ENCODE results near the gene ZNF414. TPM values are rescaled to one million over a fixed set of nuclear protein-coding genes. Genes with fewer than 3 reads are reported as not detected.
"Not testable (repeated sequence)": the region's sequence is repeated elsewhere in the genome, so short reads cannot be mapped to it uniquely, and the experiment has no call there.

Gene ZNF414, protein sequence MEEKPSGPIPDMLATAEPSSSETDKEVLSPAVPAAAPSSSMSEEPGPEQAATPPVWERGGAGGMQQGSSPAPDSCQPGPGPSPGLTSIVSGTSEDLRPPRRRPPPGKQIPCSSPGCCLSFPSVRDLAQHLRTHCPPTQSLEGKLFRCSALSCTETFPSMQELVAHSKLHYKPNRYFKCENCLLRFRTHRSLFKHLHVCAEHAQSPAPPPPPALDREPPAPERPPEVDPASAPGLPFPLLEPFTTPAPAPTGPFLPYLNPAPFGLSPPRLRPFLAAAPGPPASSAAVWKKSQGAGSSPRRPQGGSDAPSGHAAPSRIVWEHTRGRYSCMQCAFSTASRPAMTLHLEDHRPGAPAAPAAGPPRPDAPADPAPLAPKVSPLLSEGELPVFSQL
- polyA plus RNA-seq, result 21.6 TPM
- long read RNA-seq, donor 1, partial matches to known transcripts, result 0 of 2 reads
- long read RNA-seq, donor 1, other reads (novel, unspliced or antisense), result 0 of 2 reads
- long read RNA-seq, donor 2, partial matches to known transcripts, result 0 of 3 reads
- long read RNA-seq, donor 2, other reads (novel, unspliced or antisense), result 0 of 3 reads
- long read RNA-seq, donor 3, result 0 reads
- long read RNA-seq, donor 4, partial matches to known transcripts, result 0 of 1 reads
- long read RNA-seq, donor 4, other reads (novel, unspliced or antisense), result 0 of 1 reads
- long read RNA-seq, donor 5, partial matches to known transcripts, result 0 of 3 reads
- long read RNA-seq, donor 5, other reads (novel, unspliced or antisense), result 0 of 3 reads
- long read RNA-seq, donor 6, partial matches to known transcripts, result 0 of 6 reads
- long read RNA-seq, donor 6, other reads (novel, unspliced or antisense), result 0 of 6 reads
- long read RNA-seq, donor 7, partial matches to known transcripts, result 0 of 1 reads
- long read RNA-seq, donor 7, other reads (novel, unspliced or antisense), result 0 of 1 reads
- long read RNA-seq, donor 8, partial matches to known transcripts, result 0 of 5 reads
- long read RNA-seq, donor 8, other reads (novel, unspliced or antisense), result 0 of 5 reads
- long read RNA-seq, donor 9, partial matches to known transcripts, result 0 of 1 reads
- long read RNA-seq, donor 9, other reads (novel, unspliced or antisense), result 0 of 1 reads
- long read RNA-seq, donor 10, partial matches to known transcripts, result 0 of 4 reads
- long read RNA-seq, donor 10, other reads (novel, unspliced or antisense), result 0 of 4 reads
- long read RNA-seq, donor 11, partial matches to known transcripts, result 0 of 4 reads
- long read RNA-seq, donor 11, other reads (novel, unspliced or antisense), result 0 of 4 reads

DNA sequence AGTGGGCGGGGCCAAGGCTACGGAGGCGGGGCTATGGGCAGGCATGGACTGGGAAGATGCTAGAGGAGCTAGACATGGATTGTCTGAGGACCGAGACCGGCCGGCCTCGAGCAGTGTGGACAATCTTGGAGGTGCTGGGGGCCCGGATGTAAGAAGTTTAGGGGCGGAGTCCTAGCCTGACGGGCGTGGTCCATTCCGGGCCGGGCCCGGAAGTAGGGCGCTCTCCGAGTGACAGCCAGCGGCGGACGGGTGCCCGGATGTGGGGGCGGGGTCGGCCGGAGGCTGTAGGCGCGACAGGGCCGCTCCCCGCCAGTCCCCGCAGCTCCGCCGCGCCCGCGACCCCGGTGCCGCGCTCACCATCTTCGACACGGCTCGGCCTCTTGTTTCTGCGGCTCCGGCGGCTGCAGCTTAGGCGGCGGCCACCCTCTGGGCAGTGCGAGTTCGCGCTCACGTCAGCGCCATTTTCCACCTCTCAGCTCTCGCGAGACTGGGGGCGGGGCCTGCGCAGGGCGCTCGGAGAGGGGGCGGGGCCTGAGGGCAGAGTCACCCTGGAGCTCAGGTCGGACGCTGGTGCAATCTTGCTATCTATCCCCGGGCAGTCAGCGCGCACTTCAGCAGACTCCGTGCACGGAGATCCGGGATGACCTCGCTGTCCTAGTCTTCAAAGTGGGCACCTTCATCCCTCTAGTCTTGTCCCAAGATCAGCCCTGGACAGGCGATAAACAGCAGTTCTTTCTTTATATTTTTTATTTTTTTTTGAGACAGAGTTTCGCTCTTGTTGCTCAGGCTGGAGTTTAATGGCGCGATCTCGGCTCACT lies at the start of gene ZNF414:
TSS of gene ZNF414 (minus strand) at position 481 of the 818 bp plus-strand sequence. CDS start at position 360, 121 bp downstream.
- H3K36me3 ChIP-seq (ENCODE audit: control insufficient read depth, insufficient read depth, low read length), result peaks cover 14% of the 10 kb centered on the region
- peaks cover 19% of the 10 kb centered on the region for H3K4me1 ChIP-seq (ENCODE audit: control insufficient read depth, insufficient read depth, low read length)
- H3K27me3 ChIP-seq (ENCODE audit: control insufficient read depth, insufficient read depth, low read length), result no peaks in the 10 kb centered on the region
- peaks cover 3% of the 10 kb centered on the region for H3K9me3 ChIP-seq (ENCODE audit: control insufficient read depth, low read depth, low read length)
- peak within 1 kb of the TSS; percentile 93 for H3K27ac ChIP-seq (ENCODE audit: low read length)
- peak within 1 kb of the TSS; percentile 61 for H3K4me3 ChIP-seq (ENCODE audit: low read length)
- 0% methylated on average over 3 of the region's 70 CpGs for WGBS (ENCODE audit: insufficient coverage, low lambda C conversion rate)
- peak; percentile 96 to 98 for DNase-seq

DNA sequence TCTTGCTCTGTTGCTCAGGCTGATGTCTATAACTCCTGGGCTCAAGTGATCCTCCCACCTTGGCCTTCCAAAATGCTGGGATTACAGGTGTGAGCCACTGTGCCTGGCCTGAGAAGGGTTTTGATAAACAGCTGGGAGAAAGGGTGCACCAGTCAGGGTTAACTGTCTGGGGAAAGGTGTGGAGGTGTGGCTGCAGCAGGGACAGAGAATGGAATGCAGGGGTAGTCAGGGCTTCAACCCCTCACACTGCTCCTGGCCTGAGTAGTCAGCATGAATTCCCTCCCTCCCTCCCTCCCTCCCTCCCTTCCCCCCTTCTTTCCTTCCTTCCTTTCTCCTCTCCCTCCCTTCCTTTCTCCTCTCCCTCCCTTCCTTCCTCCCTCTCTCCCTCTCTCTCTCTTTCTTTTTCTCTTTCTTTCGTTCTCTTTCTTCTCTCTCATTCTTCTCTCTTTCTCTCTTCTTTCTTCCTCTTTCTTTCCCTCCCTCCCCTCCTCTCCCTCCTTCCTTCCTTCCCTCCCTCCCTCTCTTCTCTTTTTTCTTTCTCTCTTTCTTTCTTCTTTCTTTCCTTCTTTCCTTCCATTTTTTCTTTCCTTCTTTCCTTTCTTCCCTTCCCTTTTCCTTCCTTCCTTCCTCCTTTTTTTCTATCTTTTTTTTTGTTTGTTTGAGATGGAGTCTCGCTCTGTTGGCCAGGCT lies 47.3 kb upstream of the ZNF414 start:
- H3K4me1 ChIP-seq (ENCODE audit: control insufficient read depth, insufficient read depth, low read length), result no peaks in the 10 kb centered on the region
- 79% methylated on average over 2 of the region's 2 CpGs for WGBS (ENCODE audit: insufficient coverage, low lambda C conversion rate)
- no peak overlapping the region for H3K27ac ChIP-seq (ENCODE audit: low read length)

DNA sequence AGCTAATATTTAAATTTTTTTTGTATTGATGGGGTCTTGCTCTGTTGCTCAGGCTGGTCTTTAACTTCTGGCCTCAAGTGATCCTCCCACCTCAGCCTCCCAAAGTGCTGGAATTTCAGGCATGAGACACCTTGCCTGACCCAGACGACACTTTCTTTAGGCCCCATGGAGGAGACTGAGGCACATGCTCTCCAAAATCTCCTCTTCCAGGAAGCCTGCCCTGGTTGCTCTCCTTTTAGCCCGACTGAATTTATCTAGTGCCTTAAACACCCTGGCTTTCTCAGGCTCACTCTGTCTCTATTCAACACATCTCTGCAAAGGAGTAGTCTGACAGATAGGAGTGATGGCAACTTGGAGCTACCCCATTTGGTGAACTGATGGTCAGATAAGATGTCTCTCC lies 44.4 kb upstream of the ZNF414 start:
- no CpG with 5 or more reads among the region's 2 CpGs for WGBS (ENCODE audit: insufficient coverage, low lambda C conversion rate)
- no peaks in the 10 kb centered on the region for H3K27me3 ChIP-seq (ENCODE audit: control insufficient read depth, insufficient read depth, low read length)
- DNase-seq, result no peak
- no peak overlapping the region for H3K27ac ChIP-seq (ENCODE audit: low read length)
- H3K36me3 ChIP-seq (ENCODE audit: control insufficient read depth, insufficient read depth, low read length), result no peaks in the 10 kb centered on the region
- no peaks in the 10 kb centered on the region for H3K4me1 ChIP-seq (ENCODE audit: control insufficient read depth, insufficient read depth, low read length)
- H3K9me3 ChIP-seq (ENCODE audit: control insufficient read depth, low read depth, low read length), result no peaks in the 10 kb centered on the region
- no peak overlapping the region for H3K4me3 ChIP-seq (ENCODE audit: low read length)

More for the DNA sequence above, 47.3 kb upstream of the ZNF414 start:
- DNase-seq, result no peak
- Histone ChIP-seq H3K27me3 (ENCODE audit: control insufficient read depth, insufficient read depth, low read length) (no peaks in the 10 kb centered on the region), H3K9me3 (ENCODE audit: control insufficient read depth, low read depth, low read length) (no peaks in the 10 kb centered on the region), H3K36me3 (ENCODE audit: control insufficient read depth, insufficient read depth, low read length) (no peaks in the 10 kb centered on the region), H3K4me3 (ENCODE audit: low read length) (no peak overlapping the region)

DNA sequence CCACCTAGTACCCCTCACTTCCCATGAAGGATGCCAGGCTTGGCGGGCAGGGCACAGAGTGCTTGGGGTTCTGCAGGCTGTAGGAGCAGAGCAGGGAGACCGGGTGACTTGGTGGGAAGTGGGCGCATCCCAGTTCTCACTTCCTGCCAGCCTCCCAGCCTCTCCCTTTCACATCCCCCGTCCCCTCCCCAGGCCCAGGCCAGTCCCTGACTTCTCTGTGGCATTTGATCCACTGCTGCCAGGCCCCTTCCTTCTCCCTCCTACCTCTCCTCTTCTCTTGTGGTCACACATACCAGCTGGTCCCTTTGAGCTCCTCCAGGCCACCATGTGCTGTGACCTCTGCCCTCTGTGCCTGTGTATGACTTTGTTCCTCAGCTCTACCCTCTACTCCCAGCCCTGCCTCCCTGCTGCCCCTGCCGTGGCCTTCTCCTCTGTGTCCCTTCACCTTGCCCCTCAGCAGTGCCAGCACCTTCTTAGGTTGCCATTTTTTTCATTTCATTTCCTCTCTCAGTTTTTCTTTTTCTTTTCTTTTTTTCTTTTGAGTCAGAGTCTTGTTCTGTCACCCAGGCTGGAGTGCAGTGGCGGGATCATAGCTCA lies 43.8 kb upstream of the ZNF414 start:
- H3K9me3 ChIP-seq (ENCODE audit: control insufficient read depth, low read depth, low read length), result no peaks in the 10 kb centered on the region
- no peaks in the 10 kb centered on the region for H3K27me3 ChIP-seq (ENCODE audit: control insufficient read depth, insufficient read depth, low read length)
- no peaks in the 10 kb centered on the region for H3K36me3 ChIP-seq (ENCODE audit: control insufficient read depth, insufficient read depth, low read length)
- H3K27ac ChIP-seq (ENCODE audit: low read length), result no peak overlapping the region
- DNase-seq, result no peak
- H3K4me1 ChIP-seq (ENCODE audit: control insufficient read depth, insufficient read depth, low read length), result no peaks in the 10 kb centered on the region
- H3K4me3 ChIP-seq (ENCODE audit: low read length), result no peak overlapping the region
- WGBS (ENCODE audit: insufficient coverage, low lambda C conversion rate), result 75% methylated on average over 2 of the region's 6 CpGs

DNA sequence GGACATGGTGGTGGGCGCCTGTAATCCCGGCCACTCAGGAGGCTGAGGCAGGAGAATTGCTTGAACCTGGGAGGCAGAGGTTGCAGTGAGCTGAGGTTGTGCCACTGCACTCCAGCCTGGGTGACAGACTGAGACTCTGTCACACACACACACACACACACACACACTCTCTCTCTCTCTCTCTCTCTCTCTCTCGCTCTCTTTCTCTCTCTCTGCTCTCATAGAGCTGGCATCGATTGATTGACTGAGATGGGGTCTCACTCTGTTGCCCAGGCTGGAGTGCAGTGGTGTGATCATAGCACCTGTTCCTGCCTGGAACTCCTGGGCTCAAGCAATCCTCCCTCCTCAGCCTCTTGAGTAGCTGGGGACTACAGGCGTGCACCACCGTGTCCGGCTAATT lies 39.8 kb upstream of the ZNF414 start:
- DNase-seq; H3K4me3 ChIP-seq (ENCODE audit: low read length); H3K27me3 ChIP-seq (ENCODE audit: control insufficient read depth, insufficient read depth, low read length); H3K4me1 ChIP-seq (ENCODE audit: control insufficient read depth, insufficient read depth, low read length); H3K27ac ChIP-seq (ENCODE audit: low read length); H3K9me3 ChIP-seq (ENCODE audit: control insufficient read depth, low read depth, low read length); H3K36me3 ChIP-seq (ENCODE audit: control insufficient read depth, insufficient read depth, low read length): not testable (repeated sequence)
- WGBS (ENCODE audit: insufficient coverage, low lambda C conversion rate), result no CpG with 5 or more reads among the region's 7 CpGs

DNA sequence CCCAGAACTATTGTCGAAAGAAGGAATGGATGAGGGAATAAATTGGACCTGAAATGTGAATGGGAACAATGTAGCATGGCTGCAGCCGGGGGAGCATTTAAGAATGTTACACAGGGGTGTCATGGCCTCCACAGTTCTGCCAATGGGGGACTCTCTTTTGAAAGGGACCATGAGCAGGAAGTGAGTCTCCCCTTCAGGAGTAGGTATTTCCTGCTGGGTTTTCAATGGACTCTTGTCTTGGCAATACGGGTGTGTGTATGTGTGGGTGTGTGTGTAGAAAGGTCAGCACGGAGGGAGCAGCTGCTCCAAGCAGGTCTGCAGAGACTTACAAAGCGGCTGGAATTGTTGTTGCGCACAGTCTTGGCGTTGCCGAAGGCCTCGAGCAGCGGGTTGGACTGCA lies 38.8 kb upstream of the ZNF414 start:
- no peaks in the 10 kb centered on the region for H3K4me1 ChIP-seq (ENCODE audit: control insufficient read depth, insufficient read depth, low read length)
- DNase-seq, result peak in 1 of 2 donors; percentile 42
- no peak overlapping the region for H3K4me3 ChIP-seq (ENCODE audit: low read length)
- no peaks in the 10 kb centered on the region for H3K27me3 ChIP-seq (ENCODE audit: control insufficient read depth, insufficient read depth, low read length)
- no peak overlapping the region for H3K27ac ChIP-seq (ENCODE audit: low read length)
- H3K9me3 ChIP-seq (ENCODE audit: control insufficient read depth, low read depth, low read length), result no peaks in the 10 kb centered on the region
- H3K36me3 ChIP-seq (ENCODE audit: control insufficient read depth, insufficient read depth, low read length), result peaks cover 2% of the 10 kb centered on the region
- no CpG with 5 or more reads among the region's 10 CpGs for WGBS (ENCODE audit: insufficient coverage, low lambda C conversion rate)

DNA sequence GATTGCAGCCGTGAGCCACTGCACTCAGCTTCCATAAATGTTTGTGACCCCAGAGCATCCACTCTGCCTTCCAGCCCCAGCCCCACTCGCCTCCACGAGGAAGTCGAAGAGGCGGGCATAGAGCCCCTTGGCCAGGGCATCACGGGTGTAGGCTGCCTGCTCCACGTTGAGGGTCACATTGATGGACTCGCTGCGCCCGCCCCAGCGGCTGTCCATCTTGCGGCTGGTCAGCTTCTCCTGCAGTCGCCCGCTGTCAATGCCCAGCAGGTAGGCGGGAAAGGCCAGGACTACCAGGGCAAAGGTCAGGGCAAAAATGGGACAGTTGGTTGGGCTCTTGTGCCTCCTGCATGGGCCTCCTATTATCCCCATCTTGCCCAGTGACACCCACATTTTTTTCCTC lies 36.1 kb upstream of the ZNF414 start:
- no peak for DNase-seq
- no CpG with 5 or more reads among the region's 15 CpGs for whole genome bisulfite sequencing (ENCODE audit: insufficient coverage, low lambda C conversion rate)
- no peak overlapping the region for H3K27ac ChIP-seq (ENCODE audit: low read length)
- no peaks in the 10 kb centered on the region for H3K9me3 ChIP-seq (ENCODE audit: control insufficient read depth, low read depth, low read length)
- no peaks in the 10 kb centered on the region for H3K27me3 ChIP-seq (ENCODE audit: control insufficient read depth, insufficient read depth, low read length)
- H3K4me1 ChIP-seq (ENCODE audit: control insufficient read depth, insufficient read depth, low read length), result no peaks in the 10 kb centered on the region
- peaks cover 11% of the 10 kb centered on the region for H3K36me3 ChIP-seq (ENCODE audit: control insufficient read depth, insufficient read depth, low read length)
- H3K4me3 ChIP-seq (ENCODE audit: low read length), result no peak overlapping the region

DNA sequence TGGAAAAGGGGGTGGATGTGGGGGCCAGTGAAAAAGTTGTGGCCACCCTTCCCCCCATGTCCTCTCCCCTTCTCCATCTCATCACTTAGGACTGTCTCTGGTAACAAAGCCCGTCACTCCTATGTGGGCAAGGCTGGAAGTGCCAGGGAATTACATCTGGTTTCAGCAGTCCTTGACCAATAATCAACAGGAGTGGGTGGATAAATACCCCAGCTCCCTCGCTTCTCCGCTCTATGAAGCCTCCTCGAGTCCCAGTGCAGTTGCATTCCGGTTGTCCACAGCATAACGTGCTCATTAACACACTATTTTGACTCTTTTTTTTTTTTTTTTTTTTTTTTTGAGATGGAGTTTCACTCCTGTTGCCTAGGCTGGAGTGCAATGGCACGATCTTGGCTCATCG lies 31.8 kb upstream of the ZNF414 start:
- no peaks in the 10 kb centered on the region for H3K9me3 ChIP-seq (ENCODE audit: control insufficient read depth, low read depth, low read length)
- no peak for DNase-seq
- no peak overlapping the region for H3K27ac ChIP-seq (ENCODE audit: low read length)
- H3K36me3 ChIP-seq (ENCODE audit: control insufficient read depth, insufficient read depth, low read length), result peaks cover 11% of the 10 kb centered on the region
- H3K4me3 ChIP-seq (ENCODE audit: low read length), result no peak overlapping the region
- H3K27me3 ChIP-seq (ENCODE audit: control insufficient read depth, insufficient read depth, low read length), result no peaks in the 10 kb centered on the region
- no peaks in the 10 kb centered on the region for H3K4me1 ChIP-seq (ENCODE audit: control insufficient read depth, insufficient read depth, low read length)
- WGBS (ENCODE audit: insufficient coverage, low lambda C conversion rate), result no CpG with 5 or more reads among the region's 8 CpGs

DNA sequence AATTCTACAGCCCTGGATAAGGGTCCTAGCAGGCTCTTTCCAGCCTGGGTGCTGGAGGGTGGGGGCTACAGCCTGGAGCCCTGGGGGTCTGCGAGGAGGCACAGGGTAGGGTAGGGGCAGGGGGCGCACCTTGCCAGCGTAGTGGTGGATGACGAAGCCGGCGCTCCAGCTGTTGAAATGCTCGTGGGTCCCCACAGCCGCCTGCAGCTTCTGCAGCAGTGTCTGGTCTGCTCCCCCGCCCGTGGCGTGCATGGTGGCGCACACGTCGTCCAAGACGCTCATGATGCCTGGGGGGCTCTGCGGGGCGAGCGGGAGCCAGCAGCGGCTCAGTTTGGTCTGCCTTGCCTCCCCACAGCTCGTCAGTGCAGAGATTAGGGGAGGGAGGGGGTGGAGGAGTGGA lies 30.2 kb upstream of the ZNF414 start:
- no peak for DNase-seq
- Histone ChIP-seq H3K4me3 (ENCODE audit: low read length) (no peak overlapping the region), H3K36me3 (ENCODE audit: control insufficient read depth, insufficient read depth, low read length) (peaks cover 10% of the 10 kb centered on the region), H3K27ac (ENCODE audit: low read length) (no peak overlapping the region), H3K9me3 (ENCODE audit: control insufficient read depth, low read depth, low read length) (no peaks in the 10 kb centered on the region), H3K27me3 (ENCODE audit: control insufficient read depth, insufficient read depth, low read length) (no peaks in the 10 kb centered on the region), H3K4me1 (ENCODE audit: control insufficient read depth, insufficient read depth, low read length) (no peaks in the 10 kb centered on the region)
- no CpG with 5 or more reads among the region's 20 CpGs for WGBS (ENCODE audit: insufficient coverage, low lambda C conversion rate)
